ENCODE results near the gene FAM111A.

FAM111A gene

GRCh38 chr11:59180168-59180776 lies 37.6 kb downstream of the FAM111A start:
- DNase-seq = no peak

DNA sequence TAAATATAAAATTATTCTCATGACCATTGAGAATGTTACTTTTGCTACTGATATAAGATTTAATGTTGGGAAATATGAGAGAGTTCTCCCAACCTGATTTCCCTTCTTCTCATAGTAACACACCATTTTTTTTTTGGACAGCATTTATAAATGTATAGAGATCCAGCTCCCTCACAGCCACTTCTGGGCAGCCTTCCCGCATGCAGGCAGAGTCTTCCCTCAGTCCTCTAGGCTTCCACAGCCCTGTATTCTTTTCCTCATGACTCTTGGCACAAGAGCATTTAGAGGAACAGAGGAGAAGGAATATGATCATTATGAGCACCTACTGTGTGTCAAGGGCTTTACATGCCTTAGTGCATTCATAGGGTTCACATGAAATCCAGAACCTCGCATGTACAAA lies 38.3 kb downstream of the FAM111A start:
- DNase-seq = no peak

- no peak for DNase-seq
Measured at GRCh38 chr11:59181746-59182456, 39.2 kb downstream of the FAM111A start.

GRCh38 chr11:59182457-59183151 lies 39.9 kb downstream of the FAM111A start:
- no peak for DNase-seq

- DNase-seq = no peak
Measured at GRCh38 chr11:59183771-59184170, 41.1 kb downstream of the FAM111A start.

DNA sequence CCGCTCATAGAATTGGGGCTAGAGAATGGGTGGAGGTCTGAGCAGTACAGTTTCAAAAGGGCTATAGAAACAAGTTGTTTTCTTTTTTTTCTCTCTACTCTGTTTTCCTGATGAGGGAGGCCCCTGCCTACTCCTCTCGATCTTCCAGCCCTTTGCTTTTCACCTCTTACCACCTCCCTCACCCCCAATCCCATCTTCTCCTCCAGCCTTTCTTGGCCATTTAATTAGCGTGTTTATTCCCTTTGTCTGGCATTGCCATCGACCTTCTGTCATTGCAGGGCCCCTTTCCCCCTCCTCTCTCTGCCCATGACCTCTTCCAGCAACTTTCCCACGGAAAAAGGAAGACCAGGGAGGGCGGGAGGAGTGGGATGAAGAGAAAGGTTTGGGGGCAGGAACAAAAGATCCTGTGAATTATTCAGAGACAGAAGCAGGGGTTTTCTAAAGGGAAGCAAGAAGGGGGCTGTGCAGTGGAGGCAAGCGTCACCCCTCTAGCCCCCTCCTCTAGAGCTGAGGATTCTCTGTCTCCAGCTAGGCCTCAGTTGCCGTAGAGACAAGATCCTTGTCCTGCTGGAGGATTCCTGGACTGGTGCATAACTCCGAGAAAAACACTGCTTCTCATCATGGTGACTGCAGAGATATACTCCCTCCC lies 42.2 kb downstream of the FAM111A start:
- no peak for DNase-seq

- no peak for DNase-seq
Measured at GRCh38 chr11:59185386-59185945, 42.8 kb downstream of the FAM111A start.

DNA sequence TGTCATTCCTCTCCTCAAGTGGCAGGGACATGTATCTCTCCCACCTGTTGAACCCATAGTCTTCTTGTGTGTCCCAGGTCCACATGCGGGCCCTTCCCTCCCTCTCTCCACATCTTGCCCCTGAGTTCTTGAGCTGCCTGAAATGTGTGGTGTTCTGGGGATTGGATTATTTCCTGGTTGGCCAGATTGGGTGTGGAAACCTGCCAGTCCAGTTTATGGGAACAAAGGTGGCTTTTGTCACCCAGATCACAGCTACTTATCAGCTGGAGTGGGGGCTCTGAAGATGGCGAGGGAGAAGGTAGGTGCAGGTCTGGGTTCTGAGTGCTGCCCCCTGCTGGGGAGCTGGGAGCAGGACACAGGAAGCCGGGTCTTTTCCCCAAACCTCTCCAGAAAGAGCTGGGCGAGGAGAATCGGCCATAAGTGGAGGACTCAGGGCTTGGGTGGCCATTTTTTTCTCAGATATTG lies 43.5 kb downstream of the FAM111A start:
- peak; percentile 67 for DNase-seq

DNA sequence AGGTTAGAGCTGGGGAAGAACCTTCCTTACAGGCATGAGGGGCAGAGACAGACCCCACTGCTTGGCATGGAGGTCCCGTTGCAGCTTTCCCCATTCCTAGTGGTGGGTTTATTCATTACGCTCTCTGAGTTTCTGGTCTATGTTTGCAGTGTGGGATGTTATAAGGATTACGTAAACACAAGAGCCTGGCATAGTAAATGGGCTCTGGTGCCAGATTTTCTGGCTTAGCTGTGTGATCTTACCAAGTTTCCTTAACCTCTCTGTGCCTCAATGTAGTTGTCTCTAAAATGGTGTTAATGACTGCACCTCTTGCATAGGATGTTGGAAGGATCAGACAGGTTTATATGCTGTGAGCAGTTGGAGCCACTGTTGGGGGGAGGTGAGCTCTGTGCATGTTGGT lies 44.4 kb downstream of the FAM111A start:
- DNase-seq = no peak

DNA sequence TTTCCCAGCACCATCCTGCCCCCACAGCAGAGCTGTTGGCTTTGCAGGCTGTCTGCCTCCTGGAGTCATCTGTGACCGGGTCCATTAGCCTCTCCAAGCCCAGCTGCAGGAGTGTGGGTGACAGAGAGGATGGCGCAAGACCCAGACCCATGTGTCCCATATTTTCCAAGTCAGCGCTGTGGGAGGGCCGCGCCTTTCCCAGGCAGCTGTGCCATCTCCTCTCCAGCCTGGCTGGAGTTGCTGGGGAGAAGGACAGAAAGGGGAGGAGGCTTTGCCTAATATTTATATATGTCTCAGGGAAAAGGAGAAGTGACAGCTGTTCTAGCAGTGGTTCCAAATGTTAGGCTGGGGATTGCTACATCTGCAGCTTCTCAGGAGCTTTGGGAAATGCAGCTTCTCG lies 44.9 kb downstream of the FAM111A start:
- DNase-seq = no peak

DNA sequence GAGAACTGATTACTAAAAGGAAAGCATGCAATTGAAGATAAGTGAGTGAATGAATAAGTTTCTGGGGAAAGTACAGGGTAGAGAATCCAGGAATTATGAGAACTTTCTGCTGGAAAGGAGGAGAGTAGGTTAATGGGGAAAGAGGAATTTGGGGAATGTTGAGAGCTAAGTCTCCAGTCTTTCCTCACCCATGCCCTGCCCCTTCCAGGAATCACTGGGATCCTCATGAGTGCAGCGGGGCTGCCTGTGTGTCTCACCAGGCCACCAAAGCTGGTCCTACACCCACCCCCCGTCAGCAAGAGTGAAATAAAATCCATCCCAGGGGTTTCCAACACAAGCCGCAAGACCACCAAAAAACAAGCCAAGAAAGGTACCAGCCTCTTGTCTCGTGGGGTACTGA lies 46.3 kb downstream of the FAM111A start:
- DNase-seq = no peak

GRCh38 chr11:59189986-59190385 lies 47.3 kb downstream of the FAM111A start:
- no peak for DNase-seq

DNA sequence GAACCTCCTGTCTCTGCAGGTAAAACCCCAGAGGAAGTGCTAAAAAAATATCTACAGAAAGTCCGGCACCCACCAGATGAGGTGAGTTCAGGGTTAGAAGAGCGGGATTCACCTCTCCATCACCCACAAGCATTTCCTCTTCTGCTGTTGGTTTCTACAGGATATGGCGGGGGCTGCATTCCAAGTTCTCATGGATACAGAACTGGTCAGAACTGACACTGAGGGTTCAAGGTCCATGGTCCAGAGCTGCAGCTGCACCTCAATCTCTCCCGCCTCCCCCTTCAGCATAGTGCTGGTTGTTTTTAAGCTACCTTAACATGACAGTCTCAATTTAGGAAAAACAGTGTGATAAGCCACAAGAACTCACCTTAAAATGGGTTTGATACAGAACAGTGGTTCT lies 48.4 kb downstream of the FAM111A start:
- no peak for DNase-seq

DNA sequence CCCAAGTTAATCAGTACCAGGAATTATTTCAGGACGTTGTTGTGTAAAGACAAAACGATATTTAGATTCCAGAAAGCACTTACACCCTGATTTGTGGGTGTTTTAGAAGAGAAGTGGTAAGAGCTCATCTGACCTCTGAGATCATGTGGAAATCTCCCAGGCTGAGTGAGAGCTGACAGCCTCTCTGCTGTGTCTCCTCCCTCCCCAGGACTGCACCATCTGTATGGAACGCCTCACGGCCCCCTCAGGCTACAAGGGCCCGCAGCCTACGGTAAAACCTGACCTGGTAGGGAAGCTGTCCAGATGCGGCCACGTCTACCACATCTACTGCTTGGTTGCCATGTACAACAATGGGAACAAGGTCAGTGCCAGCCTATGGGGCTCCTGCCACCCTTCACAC lies 49.2 kb downstream of the FAM111A start:
- no peak for DNase-seq

DNA sequence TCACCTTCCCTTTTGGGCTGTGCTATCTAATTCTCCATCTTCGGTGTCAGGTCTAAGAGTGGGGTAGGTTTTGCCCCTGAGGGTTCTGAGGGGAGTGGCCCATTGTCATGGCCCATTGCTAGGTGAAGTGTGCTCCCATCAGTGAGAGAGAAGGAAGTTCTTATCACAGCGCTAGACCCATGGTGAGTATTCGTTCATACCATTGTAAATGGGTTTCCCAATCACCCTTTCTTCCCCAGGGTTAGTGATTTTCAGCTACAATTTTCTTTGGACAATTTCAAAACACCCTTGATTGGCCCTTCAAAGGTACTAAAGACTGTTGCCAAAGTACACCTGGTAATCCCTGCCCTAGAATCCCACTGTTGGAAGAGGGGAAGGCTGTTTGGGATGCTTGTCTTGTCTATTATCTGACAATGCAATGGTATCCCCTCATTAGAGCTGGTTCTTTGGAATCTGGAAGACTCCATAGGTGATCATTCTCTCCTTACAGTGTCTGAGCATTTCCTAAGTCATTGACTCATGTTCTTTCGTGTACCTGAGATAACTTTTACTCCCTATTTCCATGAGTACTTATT lies 49.9 kb downstream of the FAM111A start:
- no peak for DNase-seq

- no peak for DNase-seq
Measured at GRCh38 chr11:59193587-59194130, 51.0 kb downstream of the FAM111A start.

DNA sequence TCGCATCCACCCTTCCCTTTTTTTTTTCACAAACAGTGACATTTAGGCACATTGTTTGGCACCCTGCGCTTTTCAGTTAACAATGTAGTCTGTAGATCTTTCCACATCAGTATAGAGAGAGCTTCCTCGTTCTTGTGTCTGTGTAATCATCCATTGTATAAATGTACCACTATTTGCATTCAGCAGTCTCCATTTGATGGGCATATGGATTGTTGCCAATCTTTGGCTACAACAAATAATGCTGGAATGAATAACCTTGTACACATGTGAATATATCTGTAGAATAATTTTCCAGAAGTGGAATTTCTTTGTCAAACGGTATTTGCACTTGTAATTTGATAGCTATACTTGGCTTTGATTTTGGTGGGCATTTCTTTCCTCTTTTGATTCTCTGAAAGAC lies 52.9 kb downstream of the FAM111A start:
- DNase-seq = no peak

DNA sequence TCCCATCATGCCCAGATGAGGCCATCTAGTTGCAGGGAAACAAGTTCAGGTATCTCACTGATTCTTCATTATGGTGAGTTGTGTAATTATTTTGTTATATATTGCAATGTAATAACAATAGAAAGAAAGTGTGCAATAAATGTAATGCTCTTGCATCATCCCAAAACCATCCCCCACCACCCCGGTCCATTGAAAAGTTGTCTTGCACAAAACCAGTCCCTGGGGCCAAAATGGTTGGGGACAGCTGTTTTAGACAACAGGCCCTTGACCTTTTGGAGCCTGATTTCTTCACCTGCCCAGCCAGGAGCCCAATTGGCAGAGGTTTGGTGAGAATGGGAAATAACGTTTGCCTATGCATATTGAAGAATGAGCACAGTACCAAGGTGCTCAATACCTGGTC lies 54.1 kb downstream of the FAM111A start:
- no peak for DNase-seq

- DNase-seq = no peak
Measured at GRCh38 chr11:59197991-59198390, 55.3 kb downstream of the FAM111A start.

DNA sequence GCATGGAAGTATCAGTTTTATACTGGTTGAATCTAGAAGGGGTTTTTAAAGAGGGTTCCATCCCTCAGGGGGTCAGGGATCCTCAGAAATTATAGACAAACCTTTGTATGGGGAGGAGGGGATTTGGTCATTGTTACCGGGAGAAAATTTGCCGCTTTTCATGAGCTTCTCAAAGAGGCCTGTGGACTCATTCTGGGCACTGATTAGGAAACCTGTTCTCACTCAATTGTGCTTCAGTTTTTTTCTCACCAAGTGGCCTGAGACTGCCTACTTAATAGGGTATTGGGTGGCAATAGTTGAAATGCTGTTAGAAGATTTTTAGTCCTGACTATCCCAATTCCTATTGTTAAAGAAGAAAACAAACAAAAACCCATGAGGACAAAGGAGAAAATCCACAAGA lies 56.1 kb downstream of the FAM111A start:
- DNase-seq = no peak

DNA sequence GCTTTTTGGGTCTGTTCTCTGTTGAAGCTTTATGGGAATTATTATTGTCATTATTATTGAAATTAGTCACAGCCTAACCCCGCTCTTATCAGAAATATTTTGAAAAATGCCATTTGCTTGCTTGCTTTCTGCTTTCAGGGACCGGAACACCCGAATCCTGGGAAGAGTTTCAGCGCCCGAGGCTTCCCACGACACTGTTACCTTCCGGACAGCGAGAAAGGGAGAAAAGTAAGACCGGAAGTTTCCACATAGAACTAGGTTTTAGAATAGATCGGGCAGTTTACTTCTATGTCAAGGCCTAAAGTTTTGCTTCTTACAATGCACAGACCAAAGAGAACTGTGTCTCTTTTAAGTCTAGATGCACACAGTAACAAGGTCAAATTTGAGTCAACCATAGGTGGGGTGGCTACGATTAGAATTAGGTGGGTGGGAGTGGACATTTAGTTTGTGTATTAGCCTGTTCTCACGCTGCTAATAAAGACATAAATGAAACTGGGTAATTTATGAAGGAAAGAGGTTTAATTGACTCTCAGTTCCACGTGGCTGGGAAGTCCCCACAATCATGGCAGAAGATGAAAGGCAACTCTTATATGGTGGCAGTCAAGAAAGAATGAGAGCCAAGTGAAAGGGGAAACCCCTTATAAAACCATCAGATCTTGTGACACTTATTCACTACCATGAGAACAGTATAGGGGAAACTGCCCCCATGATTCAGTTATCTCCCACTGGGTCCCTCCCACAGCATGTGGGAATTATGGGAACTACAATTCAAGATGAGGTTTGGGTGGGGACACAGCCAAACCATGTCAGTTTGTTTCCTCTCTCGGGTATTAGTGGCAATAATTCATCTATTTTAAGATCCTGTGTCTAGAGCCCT lies 57.1 kb downstream of the FAM111A start:
- DNase-seq = peak; percentile 49

DNA sequence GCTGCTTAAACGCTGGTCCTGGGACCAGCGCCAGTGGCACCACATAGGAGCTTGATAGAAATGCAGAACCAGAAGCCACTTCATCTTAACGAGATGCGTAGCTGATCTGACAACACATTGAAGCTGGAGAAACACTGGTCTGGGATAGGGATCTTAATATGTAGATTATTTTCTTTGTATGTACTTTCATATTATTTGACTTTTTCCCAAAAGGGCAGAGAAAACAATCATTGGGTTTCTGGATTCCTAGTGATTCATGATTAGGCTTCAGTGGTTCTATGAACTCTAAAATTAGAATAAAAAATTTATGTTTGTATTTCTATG lies 57.7 kb downstream of the FAM111A start:
- DNase-seq = no peak
